ENCODE data around the gene FXN. TPM values are rescaled to one million over a fixed set of nuclear protein-coding genes. Genes with fewer than 3 reads are reported as not detected.

Gene FXN
- total and polyA plus RNA-seq, 12 donors = 10.3 to 38.7 (median 22.0) TPM

- H3K36me3 ChIP-seq (replicated peaks in 1 of 2) = no peaks in the 10 kb centered on the region
- 71 to 84% (median 82%) methylated on average over 1 of the region's 1 CpG for WGBS, 4 donors
- H3K4me3 ChIP-seq = no peak overlapping the region
- no peak overlapping the region for H3K27ac ChIP-seq
- no peaks in the 10 kb centered on the region for H3K9me3 ChIP-seq (replicated peaks in 1 of 3)
- TF ChIP-seq CTCF (IDR thresholded peaks at IDR 0.05) (no peak), POLR2A (IDR thresholded peaks at IDR 0.05) (no peak)
- no peak for DNase-seq
- no peaks in the 10 kb centered on the region for H3K4me1 ChIP-seq (replicated peaks in 1 of 2)
- intact Hi-C loops (cut with DNase I) = loop anchor here in 1 of 2 donors (10.0 kb wide), 1 partner anchor 305 kb away; the partner anchor contains the start of gene PIP5K1B
- no peaks in the 10 kb centered on the region for H3K27me3 ChIP-seq
These were observed 25.8 kb upstream of the FXN start for GRCh38 chr9:69009708-69010107.

- H3K36me3 ChIP-seq (replicated peaks in 1 of 2) = no peaks in the 10 kb centered on the region
- no peaks in the 10 kb centered on the region for H3K27me3 ChIP-seq
- no peaks in the 10 kb centered on the region for H3K4me1 ChIP-seq (replicated peaks in 1 of 2)
- no peak for TF ChIP-seq POLR2A (IDR thresholded peaks at IDR 0.05)
- no peak for TF ChIP-seq CTCF (IDR thresholded peaks at IDR 0.05)
- H3K9me3 ChIP-seq (replicated peaks in 1 of 3) = no peaks in the 10 kb centered on the region
- intact Hi-C loops (cut with DNase I) = no loop called here
- no peak for DNase-seq
- no peak overlapping the region for H3K27ac ChIP-seq
- H3K4me3 ChIP-seq = no peak overlapping the region
- WGBS, 4 donors = 75 to 80% (median 77%) methylated on average over 18 of the region's 18 CpGs
These were observed 22.7 kb upstream of the FXN start for GRCh38 chr9:69012696-69013381.

- no peaks in the 10 kb centered on the region for H3K4me1 ChIP-seq (replicated peaks in 1 of 2)
- no peaks in the 10 kb centered on the region for H3K9me3 ChIP-seq (replicated peaks in 1 of 3)
- H3K4me3 ChIP-seq = no peak overlapping the region
- H3K27ac ChIP-seq = no peak overlapping the region
- TF ChIP-seq CTCF (IDR thresholded peaks at IDR 0.05) (no peak), POLR2A (IDR thresholded peaks at IDR 0.05) (no peak)
- no peaks in the 10 kb centered on the region for H3K36me3 ChIP-seq (replicated peaks in 1 of 2)
- DNase-seq = no peak
- H3K27me3 ChIP-seq = no peaks in the 10 kb centered on the region
- WGBS, 4 donors = 96 to 98% (median 97%) methylated on average over 26 of the region's 26 CpGs
- intact Hi-C loops (cut with DNase I) = no loop called here
These were observed 22.2 kb upstream of the FXN start for GRCh38 chr9:69013382-69013727.

GRCh38 chr9:69014013-69014412 lies 21.5 kb upstream of the FXN start, which contains the start of gene PRKACG:
TSS of gene PRKACG (minus strand) at chr9:69014113. CDS start at chr9:69014092, 21 bp downstream.
- Histone ChIP-seq H3K4me1 (replicated peaks in 1 of 2) (no peaks in the 10 kb centered on the region), H3K4me3 (no peak within 1 kb of the TSS), H3K27ac (no peak within 1 kb of the TSS), H3K36me3 (replicated peaks in 1 of 2) (no peaks in the 10 kb centered on the region), H3K9me3 (replicated peaks in 1 of 3) (no peaks in the 10 kb centered on the region), H3K27me3 (no peaks in the 10 kb centered on the region)
- TF ChIP-seq POLR2A (IDR thresholded peaks at IDR 0.05) (no peak), CTCF (IDR thresholded peaks at IDR 0.05) (no peak)
- DNase-seq = no peak
- intact Hi-C loops (cut with DNase I) = no loop called here
- 95 to 97% (median 96%) methylated on average over 5 to 29 of the region's 29 CpGs for WGBS, 4 donors
